C1 segment of cervical spinal cord (tissue), 14 donors: ENCODE measurements around the gene CELSR2.
"Not testable (repeated sequence)": the region's sequence is repeated elsewhere in the genome, so short reads cannot be mapped to it uniquely, and the experiment has no call there.

ENCODE experiments used
- DNase-seq, 14 donors: peaks; one replicate each; lab custom pipeline; 2025; lab: John Stamatoyannopoulos, UW

The CELSR2 gene, protein sequence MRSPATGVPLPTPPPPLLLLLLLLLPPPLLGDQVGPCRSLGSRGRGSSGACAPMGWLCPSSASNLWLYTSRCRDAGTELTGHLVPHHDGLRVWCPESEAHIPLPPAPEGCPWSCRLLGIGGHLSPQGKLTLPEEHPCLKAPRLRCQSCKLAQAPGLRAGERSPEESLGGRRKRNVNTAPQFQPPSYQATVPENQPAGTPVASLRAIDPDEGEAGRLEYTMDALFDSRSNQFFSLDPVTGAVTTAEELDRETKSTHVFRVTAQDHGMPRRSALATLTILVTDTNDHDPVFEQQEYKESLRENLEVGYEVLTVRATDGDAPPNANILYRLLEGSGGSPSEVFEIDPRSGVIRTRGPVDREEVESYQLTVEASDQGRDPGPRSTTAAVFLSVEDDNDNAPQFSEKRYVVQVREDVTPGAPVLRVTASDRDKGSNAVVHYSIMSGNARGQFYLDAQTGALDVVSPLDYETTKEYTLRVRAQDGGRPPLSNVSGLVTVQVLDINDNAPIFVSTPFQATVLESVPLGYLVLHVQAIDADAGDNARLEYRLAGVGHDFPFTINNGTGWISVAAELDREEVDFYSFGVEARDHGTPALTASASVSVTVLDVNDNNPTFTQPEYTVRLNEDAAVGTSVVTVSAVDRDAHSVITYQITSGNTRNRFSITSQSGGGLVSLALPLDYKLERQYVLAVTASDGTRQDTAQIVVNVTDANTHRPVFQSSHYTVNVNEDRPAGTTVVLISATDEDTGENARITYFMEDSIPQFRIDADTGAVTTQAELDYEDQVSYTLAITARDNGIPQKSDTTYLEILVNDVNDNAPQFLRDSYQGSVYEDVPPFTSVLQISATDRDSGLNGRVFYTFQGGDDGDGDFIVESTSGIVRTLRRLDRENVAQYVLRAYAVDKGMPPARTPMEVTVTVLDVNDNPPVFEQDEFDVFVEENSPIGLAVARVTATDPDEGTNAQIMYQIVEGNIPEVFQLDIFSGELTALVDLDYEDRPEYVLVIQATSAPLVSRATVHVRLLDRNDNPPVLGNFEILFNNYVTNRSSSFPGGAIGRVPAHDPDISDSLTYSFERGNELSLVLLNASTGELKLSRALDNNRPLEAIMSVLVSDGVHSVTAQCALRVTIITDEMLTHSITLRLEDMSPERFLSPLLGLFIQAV (N-terminal part only)

DNA sequence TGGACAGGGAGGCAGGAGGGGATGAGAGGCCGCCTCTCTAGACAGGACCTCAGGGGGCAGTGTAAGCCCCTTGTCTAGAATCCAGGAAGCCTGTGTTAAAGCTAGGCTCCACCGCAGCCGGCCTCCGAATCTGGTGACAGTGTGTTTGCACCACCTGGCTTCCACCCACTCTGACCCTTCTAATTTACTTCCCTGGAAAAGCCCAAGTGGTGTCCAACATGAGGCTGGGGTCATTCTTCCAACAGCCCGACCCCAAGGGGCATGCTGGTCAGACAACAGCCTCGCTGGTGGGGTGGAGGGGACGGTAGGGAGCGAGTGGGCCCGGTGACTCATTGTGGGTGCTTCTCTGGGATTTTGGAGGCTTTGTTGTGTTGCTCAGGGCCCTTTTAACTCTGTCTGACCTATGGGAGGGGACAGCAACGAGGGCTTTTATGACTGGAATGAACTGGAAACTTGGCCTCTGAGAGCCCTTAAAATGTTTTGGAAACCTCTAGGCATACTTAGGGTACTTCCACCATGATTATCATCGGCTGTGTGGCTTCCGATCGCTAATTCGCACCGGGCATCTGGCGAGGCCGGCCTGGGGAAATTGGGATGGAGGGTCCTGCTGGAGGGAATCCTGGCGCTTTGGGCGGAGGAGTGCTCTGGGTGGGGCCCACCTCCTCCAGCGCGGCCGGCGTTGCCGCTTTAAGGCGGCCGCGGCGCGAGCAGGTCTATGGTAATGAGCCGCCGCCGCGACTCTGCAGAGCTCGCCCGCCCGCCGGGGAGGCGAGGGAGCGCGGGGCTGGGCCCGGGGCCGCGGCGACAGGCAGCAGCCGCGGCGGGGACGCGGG is at the start of gene CELSR2:
Gene CELSR2 (plus strand): TSS at position 743 of the 833 bp plus-strand sequence. CDS start 541 bp downstream, outside the sequence.
- peak in 7 of 14 donors; percentile 27 to 77 (median 31) for DNase-seq

DNA sequence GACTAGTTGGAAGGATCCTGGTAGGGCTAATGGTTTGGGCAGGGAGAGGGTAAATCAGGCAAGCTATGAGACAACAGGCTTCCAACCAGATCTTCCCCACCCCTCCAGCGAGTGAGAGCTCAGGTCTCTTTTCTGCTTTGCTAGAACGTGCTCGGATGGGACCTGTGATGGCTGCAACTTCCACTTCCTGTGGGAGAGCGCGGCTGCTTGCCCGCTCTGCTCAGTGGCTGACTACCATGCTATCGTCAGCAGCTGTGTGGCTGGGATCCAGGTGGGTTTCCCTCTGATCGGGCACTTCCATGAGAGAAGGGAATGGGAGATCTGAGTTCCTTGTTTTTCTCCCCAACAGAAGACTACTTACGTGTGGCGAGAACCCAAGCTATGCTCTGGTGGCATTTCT is 49.6 kb upstream of the CELSR2 start:
- no peak for DNase-seq

DNA sequence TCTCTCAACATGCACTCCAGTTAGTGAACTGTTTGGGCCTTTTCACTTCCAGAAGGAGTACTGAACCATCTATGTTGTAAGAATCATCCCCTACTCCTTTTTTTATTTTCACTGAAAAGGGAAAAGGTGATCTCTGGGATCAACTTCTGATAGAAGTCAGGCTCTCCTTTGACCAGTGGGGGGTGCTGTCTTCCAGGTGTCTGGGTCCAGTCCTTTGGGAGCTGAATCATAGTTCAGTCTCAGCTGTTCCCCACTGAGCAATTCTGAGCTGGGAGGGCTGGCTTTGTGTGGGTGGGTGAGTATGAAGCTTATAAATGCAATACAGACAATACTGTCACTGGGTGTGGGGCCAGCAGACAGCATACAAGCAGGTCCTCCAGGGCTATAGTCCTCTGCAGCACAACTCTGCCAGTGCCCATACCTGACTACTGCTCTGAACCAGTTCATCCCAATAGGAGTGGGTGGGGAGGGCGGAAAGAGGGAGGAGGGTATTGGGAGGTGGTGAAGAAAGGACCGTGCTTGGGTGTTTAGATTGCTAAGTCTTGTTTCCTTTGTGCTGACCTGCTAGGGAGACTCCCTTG is 48.1 kb upstream of the CELSR2 start:
- peak in 8 of 14 donors; percentile 18 to 44 (median 34) for DNase-seq

DNA sequence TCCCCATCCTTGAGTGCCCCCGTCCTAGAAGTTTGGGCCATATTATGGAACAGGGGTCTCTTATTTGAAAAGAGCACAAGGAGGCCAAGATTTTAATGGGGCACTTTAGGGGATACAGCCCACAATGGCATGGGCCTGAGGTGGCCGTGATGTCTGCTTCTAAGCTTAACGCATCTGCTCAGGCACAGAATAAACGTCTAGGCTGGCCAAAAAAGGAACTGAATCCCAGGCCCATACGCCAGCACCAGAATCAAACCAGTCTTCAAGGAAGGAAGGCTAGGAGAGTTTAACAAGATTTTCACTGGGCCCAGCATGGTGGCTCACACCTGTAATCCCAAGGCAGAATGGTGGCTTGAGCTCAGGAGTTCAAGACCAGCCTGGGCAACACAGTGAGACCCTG is 44.9 kb upstream of the CELSR2 start:
- DNase-seq = no peak

DNA sequence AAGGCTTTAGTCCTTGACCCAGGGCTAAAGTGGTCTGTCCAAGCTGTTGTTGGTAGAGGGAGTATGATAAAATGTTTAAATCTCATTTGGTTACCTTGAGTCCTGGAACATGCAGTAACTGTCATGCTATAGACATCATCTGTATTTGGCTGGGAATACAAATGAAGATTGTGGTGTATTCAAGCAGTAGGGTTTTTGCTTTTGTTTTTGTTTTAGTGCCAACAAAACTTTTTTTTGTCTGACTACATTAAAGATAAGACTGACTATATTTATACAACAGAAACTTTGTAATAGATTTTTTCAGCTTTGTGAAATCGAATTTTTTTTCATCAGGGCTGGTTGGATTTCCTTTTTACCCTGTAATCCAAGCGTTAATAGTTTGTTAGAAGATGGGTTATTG is 43.0 kb upstream of the CELSR2 start:
- no peak for DNase-seq

DNA sequence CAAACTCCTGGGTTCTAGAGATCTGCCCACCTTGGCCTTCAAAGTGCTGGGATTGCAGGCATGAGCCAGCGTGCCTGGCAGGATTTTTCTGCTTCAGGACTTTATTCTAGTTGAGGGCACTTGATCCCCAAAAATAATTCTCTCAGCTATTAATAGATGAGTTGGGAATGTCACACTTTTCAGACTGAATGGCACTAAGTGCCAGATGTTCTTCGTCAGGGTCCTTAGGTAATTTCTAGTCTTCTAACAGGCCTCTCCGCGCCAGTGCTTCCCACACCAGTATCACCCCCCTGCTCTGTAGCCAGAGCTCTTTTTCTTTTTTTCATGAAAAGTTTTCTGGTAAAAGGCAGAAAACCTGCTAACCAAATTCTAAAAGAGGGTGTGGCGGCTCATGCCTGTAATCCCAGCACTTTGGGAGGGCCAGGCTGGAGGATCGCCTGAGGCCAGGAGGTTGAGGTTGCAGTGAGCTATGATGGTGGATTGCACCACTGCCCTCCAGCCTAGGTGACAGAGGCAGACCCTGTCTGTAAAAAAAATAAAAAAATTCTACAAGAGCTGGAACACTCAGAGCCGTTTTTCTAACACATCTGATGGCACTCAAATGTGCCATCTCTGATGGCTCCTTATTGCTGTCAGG is 41.8 kb upstream of the CELSR2 start:
- DNase-seq = no peak

DNA sequence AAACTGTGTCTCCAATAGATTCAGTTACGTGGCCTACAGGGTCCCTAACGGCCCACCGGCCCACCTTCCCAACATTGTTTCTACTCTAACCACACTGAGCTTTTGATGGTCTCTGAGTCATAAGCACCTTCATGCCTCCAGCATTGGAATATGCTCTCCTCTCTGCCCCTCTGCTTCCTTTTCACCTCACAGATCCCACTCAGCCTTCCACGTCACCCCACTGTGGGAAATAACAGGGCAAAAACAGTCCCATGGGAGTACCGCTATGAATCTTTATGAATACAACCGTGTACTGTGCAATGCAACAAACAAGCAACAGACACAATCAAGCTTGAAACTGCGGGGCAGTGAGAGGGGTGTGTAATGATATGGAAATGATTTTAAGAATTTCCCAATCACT is 40.9 kb upstream of the CELSR2 start:
- DNase-seq = no peak

DNA sequence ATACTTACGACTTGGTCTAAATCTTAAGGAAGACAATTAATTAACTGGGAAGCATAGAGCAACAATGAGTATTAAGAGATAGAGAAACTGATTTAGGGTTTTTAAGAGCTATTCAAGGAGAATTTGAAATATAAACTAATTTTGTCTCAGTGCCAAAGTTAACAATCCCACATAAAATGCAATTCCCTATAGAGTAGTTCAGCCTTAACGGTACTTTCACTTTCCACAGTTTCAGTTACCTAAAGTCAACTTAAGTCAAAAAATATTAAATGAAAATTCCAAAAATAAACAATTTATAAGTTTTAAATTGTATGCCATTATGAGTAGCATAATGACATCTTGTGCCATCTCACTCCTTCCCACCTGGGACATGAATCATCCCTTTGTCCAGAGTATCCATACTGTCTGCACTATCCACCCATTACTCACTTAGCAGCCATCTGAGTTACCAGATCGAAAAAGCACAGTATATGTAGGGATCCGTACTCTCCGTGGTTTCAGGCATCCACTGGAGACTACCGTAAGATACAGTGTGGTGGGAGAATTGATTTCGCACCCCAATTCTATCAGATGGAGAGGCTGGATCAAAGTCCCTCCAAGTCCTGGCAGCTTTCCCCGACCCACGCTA is 40.4 kb upstream of the CELSR2 start:
- no peak for DNase-seq

DNA sequence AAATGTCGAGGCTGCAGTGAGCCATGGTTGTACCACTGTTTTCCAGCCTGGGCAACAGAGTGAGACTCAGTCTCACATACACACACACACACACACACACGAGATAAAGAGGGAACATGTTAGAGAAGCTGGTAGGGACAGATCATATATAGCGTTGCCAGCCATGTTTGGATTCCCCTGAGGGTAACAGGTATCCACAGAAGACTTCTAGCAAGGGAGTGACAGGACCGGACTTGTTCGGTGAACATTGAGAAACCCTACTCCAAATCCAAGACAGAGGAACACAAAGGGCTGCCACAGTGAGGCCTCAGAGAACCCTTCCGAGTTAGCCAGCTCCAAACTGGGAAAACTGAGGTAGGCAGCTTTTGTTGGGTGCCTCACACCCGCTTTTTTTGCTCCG is 39.3 kb upstream of the CELSR2 start:
- DNase-seq = no peak

DNA sequence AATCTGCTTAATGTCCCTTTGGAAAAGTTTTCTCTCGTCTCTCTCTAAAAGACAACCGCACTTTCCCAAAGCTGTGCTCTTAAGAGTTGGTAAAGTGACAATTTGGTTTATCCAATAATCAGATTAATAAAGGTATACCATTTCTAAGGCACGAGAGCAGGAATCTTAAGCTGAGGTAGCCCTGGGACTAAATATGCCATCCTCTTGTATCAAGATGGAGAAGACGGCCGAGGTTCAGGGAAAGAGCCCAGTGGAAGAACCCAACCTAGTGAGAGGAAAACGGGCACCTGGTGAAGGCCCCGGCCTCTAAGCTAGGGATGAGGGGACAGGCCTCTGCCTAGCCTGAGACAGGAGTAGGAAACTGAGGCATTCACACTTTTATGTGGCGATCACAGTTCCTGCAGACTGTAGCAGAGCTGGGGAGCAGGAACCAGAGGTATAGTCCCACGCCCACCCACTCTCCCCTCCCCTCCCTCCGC is 36.0 kb upstream of the CELSR2 start:
- no peak for DNase-seq

DNA sequence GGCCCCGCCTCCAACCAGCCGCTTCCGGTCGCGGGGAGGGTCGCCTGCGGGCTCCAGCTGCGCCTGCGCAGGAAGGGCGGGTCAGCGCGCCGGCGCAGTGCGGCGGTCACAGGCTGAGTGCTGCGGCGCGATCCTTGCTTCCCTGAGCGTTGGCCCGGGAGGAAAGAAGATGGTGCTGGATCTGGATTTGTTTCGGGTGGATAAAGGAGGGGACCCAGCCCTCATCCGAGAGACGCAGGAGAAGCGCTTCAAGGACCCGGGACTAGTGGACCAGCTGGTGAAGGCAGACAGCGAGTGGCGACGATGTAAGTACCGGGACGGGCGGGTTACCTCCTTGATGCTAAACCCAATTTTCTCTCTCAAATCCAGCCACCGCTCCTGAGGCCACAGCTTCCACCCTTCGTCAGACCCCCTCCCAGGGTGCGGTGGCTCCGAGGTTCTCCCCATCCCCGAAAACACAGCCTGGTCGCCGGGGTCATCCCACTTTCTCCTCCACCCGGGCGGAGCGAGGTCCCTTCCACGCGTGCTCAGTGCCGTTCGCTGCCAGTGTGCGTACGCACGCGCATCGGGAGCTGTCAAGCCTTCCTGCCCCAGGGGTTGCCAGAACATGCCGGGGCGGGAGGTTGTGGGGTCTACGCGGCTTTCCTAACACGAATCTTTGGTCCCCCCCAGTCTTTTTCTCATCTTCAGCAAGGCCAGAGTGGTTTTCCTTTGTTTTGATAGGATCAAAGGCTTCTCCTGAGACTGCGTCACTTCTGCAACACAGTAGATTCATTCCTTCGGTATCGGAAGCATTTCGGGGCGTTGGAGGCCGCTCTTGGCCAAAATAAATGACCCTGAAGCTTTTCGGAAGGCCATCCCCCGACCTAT is 35.3 kb upstream of the CELSR2 start, which contains the start of gene SARS1:
Gene SARS1 (plus strand): TSS at position 95 of the 870 bp plus-strand sequence. CDS start 75 bp downstream, at position 170.
- peak; percentile 72 to 97 (median 84) for DNase-seq

DNA sequence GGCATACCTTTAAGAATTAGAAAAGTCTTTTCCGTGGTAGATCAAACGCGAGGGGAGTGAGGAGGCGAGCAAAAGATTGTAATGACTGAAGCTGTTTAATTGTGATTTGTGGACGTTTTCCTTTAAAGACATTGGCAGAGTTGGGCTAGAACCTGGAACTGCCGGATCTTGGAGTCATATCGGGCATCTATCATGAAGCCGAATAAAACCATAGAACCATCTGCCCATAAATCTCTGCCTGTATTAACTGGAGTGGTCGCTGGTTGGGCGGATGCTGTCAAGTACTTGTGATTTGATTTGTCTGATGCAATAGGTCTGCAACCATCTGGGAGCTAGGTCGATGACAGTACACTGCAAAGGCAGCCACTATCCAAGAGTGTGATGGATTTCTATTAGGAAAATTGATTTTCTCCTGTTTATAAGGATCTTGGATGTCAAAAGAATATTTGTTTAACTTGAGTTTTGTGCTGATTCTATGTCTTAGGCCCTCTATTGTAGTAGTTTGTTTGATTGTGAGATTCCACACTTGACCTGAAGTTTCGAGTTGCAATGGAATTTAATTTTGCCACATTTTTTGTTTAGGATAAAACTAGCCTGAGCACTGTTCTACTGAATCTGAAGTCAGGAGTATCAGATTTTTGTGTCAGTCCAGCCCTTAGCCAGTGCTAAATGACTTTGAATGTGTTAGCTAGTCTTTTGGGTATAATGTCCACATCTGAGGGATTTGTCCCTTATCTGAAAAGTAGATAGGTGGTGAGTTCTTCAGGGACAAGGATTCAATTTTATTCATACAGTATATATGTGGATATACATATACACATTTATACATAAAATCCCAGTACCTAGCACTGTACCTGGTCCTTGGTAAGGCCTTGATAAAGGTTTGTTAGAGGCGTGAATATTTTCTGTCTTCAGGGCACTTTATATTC is 34.4 kb upstream of the CELSR2 start:
- DNase-seq = peak in 6 of 14 donors; percentile 25 to 68 (median 42)

DNA sequence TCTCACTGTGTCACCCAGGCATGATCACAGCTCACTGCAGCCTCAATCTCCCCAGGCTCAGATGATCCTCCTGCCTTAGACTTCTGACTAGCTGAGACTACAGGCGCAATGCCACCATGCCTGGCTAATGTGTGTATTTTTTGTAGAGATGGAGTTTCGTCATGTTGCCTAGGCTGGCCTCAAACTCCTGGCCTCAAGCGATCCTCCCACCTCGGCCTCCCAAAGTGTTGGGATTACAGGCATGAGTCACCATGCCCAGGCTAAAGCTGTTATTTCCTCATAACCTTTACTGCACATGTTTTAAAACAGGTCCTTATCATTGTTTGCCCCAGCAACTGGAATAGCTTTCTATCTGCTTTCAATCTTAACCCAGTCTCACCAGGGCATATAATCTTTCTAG is 32.7 kb upstream of the CELSR2 start:
- no peak for DNase-seq

DNA sequence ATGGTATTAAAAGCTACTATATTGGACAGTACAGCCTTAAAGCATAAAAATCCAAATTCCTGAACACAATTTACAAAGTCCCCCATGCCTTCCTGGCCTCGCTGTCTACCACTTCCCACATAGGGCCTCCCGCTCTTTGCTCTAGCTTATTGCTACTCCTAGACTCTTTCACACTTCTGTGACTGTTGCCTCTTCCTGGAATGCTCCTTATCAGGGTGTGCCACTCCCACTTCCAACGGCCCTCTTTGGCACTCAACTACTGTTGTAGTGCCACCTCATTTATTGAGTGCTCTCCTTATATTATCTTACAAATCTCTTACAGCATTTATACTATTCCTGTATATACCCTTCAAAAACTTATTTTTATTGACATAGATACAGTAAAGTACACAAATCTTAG is 30.8 kb upstream of the CELSR2 start:
- no peak for DNase-seq

DNA sequence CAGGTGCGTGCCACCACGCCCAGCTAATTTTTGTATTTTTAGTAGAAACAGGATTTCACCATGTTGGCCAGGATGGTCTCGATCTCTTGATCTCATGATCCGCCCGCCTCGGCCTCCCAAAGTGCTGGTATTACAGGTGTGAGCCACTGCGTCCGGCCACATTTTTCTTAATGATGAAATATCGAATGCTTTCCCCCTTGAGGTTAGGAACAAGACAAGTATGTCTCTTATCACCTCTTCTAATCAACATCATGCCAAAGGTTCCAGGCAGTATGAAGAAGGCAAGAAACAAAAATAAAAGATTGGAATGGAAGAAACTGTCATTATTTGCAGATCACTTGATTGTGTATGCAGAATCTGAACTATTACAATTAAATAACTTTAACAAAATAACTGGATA is 28.1 kb upstream of the CELSR2 start:
- not testable (repeated sequence) for DNase-seq

DNA sequence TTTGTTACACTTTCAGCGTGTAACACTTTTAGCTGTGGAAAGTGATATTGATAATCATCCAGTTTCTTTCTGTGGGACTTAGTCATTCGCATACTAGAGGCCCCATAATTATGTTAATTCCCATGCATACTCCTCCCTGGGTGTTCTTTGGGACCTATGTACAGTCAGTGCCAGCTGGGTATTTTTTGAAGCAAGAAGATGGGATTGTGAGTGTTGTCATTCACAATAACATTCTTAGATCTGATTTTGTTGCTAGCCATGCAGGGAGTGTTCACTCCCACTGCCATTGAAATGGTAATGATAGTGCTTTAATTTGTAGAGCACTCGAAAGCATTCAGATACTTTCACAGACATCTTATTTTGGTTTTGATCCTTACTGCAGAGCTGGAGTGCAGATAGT is 24.0 kb upstream of the CELSR2 start:
- DNase-seq = no peak

DNA sequence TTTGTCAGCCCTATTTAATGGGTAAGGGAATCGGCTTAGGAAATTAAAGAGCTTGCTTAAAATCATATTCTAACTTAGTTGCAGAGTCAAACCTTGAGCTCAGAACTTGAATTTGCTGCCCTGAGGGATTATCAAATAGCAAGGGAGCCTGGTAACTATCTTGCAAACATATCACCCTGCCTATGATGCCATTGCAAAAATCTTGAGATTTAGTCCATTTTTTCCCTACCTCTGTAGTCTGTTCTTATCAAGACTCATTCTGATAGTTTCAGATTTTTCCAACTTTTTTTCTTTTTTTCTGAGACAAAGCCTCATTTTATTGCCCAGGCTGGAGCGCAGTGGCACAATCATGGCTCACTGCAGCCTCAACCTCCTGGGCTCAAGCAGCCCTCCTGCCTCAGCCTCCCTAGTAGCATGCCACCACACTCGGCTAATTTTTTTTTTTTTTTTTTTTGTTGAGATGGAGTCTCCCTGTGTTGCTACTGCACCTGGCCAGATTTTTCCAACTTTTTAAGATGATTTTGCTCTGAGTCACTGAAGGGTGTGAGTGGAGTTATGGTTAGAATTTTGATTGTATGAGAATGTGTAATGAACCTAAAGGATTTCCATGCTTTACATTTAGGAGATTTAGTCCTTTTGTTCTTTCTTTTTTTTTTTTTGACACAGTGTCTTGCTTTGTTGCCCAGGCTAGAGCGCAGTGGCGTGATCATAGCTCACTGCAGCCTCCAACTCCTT is 23.5 kb upstream of the CELSR2 start:
- no peak for DNase-seq
